WTC11 (cell line): ENCODE data around the gene UBALD1. TPM values are rescaled to one million over a fixed set of nuclear protein-coding genes. Genes with fewer than 3 reads are reported as not detected.

ENCODE experiments used
- ATAC-seq: fragments of 200-7000 bp; cut with Tn5 transposase; 2 replicates; pipeline ENCODE4 v1.10.0; 2021; ENCODE audit warnings: mild to moderate bottlenecking, moderate library complexity
- CTCF ChIA-PET: fragments of 300-600 bp; sonication (Branson Sonifier 250); formaldehyde crosslinking; loops from one replicate; lab custom pipeline; 2021; ENCODE audit warnings: antibody characterized with exemption; lab: Charles Lee
- POLR2A ChIA-PET: fragments of 350-600 bp; sonication (Branson Sonifier 250); formaldehyde crosslinking; loops from one replicate; lab custom pipeline; 2021; ENCODE audit warnings: antibody characterized with exemption; lab: Charles Lee
- DNase-seq: peaks from one replicate; pipeline ENCODE4 v3.0.0; 2021; ENCODE audit warnings: low spot score
- H3K27ac Mint-ChIP-seq: 2 replicates; pipeline ENCODE4 v1.8.0; 2021; ENCODE audit warnings: mixed read lengths
- H3K27me3 Mint-ChIP-seq: 2 replicates; pipeline ENCODE4 v1.8.0; 2021; ENCODE audit warnings: low read depth, mild to moderate bottlenecking, moderate library complexity, mixed read lengths
- H3K36me3 Mint-ChIP-seq: 2 replicates; pipeline ENCODE4 v1.8.0; 2021; ENCODE audit warnings: mixed read lengths
- H3K4me1 Mint-ChIP-seq: 2 replicates; pipeline ENCODE4 v1.8.0; 2022; ENCODE audit warnings: mixed read lengths
- H3K4me3 Mint-ChIP-seq: 2 replicates; pipeline ENCODE4 v1.8.0; 2021; ENCODE audit warnings: mild to moderate bottlenecking, moderate library complexity, mixed read lengths
- H3K9me3 Mint-ChIP-seq: 2 replicates; pipeline ENCODE4 v1.8.0; 2021; ENCODE audit warnings: mixed read lengths
- CDX4 ChIP-seq: fragments of 250-450 bp; sonication (Bioruptor Pico); IDR thresholded peaks from 2 replicates; pipeline ENCODE4 v1.9.0; 2021; ENCODE audit warnings: moderate library complexity, mild to moderate bottlenecking, inconsistent platforms, borderline replicate concordance
- ERG ChIP-seq: fragments of 250-450 bp; sonication (Bioruptor Pico); IDR thresholded peaks from 2 replicates; pipeline ENCODE4 v1.8.0; 2021; ENCODE audit warnings: mild to moderate bottlenecking
- ETV6 ChIP-seq: sonication (generic); formaldehyde crosslinking; IDR thresholded peaks from 2 replicates; pipeline ENCODE4 v1.8.1; 2022; ENCODE audit warnings: mild to moderate bottlenecking, missing genetic modification reagents
- FOXK1 ChIP-seq: sonication (generic); formaldehyde crosslinking; IDR thresholded peaks from 2 replicates; pipeline ENCODE4 v1.8.0; 2022; ENCODE audit warnings: mild to moderate bottlenecking, moderate library complexity, missing genetic modification reagents
- FOXP1 ChIP-seq: sonication (generic); formaldehyde crosslinking; IDR thresholded peaks from 2 replicates; pipeline ENCODE4 v1.8.0; 2022; ENCODE audit warnings: missing genetic modification reagents, mild to moderate bottlenecking, moderate library complexity, borderline replicate concordance
- GABPB1 ChIP-seq: sonication (generic); formaldehyde crosslinking; IDR thresholded peaks from 2 replicates; pipeline ENCODE4 v1.8.1; 2023; ENCODE audit warnings: mild to moderate bottlenecking, missing genetic modification reagents
- GTF2I ChIP-seq: fragments of 250-450 bp; sonication (Bioruptor Pico); conservative IDR thresholded peaks from 2 replicates; pipeline ENCODE4 v1.4.0; 2021; ENCODE audit warnings: mild to moderate bottlenecking
- HMGA2 ChIP-seq: fragments of 250-450 bp; sonication (Bioruptor Pico); IDR thresholded peaks from 2 replicates; pipeline ENCODE4 v1.4.0; 2021; ENCODE audit warnings: mild to moderate bottlenecking, moderate library complexity
- HMGXB4 ChIP-seq: sonication (generic); formaldehyde crosslinking; IDR thresholded peaks from 2 replicates; pipeline ENCODE4 v1.8.1; 2023; ENCODE audit warnings: mild to moderate bottlenecking, moderate library complexity, missing genetic modification reagents
- IRF1 ChIP-seq: sonication (generic); formaldehyde crosslinking; IDR thresholded peaks from 2 replicates; pipeline ENCODE4 v1.8.0; 2023; ENCODE audit warnings: missing genetic modification reagents
- MAX ChIP-seq: sonication (generic); formaldehyde crosslinking; IDR thresholded peaks from 2 replicates; pipeline ENCODE4 v1.8.0; 2022; ENCODE audit warnings: mild to moderate bottlenecking, missing genetic modification reagents
- RORB ChIP-seq: fragments of 250-450 bp; sonication (Bioruptor Pico); IDR thresholded peaks from 2 replicates; pipeline ENCODE4 v1.9.0; 2021; ENCODE audit warnings: mild to moderate bottlenecking
- SP1 ChIP-seq: sonication (generic); formaldehyde crosslinking; conservative IDR thresholded peaks from 2 replicates; pipeline ENCODE4 v1.8.1; 2022; ENCODE audit warnings: missing genetic modification reagents
- TEAD1 ChIP-seq: sonication (generic); formaldehyde crosslinking; IDR thresholded peaks from 2 replicates; pipeline ENCODE4 v1.8.0; 2022; ENCODE audit warnings: mild to moderate bottlenecking, missing genetic modification reagents
- USF2 ChIP-seq: sonication (generic); formaldehyde crosslinking; IDR thresholded peaks from 2 replicates; pipeline ENCODE4 v1.8.1; 2023; ENCODE audit warnings: mild to moderate bottlenecking, missing genetic modification reagents, moderate library complexity
- ZMAT4 ChIP-seq: fragments of 250-450 bp; sonication (Bioruptor Pico); IDR thresholded peaks from 2 replicates; pipeline ENCODE4 v1.9.0; 2021; ENCODE audit warnings: mild to moderate bottlenecking
- ZNF219 ChIP-seq: sonication (generic); formaldehyde crosslinking; IDR thresholded peaks from 2 replicates; pipeline ENCODE4 v1.8.0; 2023; ENCODE audit warnings: missing genetic modification reagents, mild to moderate bottlenecking, borderline replicate concordance
- ZNF232 ChIP-seq: sonication (generic); formaldehyde crosslinking; IDR thresholded peaks from 2 replicates; pipeline ENCODE4 v1.8.0; 2022; ENCODE audit warnings: mild to moderate bottlenecking, missing genetic modification reagents
- ZNF317 ChIP-seq: sonication (generic); formaldehyde crosslinking; IDR thresholded peaks from 2 replicates; pipeline ENCODE4 v1.8.1; 2023; ENCODE audit warnings: low read depth, mild to moderate bottlenecking, moderate library complexity, missing genetic modification reagents, borderline replicate concordance
- ZNF423 ChIP-seq: fragments of 250-450 bp; sonication (Bioruptor Pico); IDR thresholded peaks from 2 replicates; pipeline ENCODE4 v2.1.2; 2022; ENCODE audit warnings: mild to moderate bottlenecking, moderate library complexity
- ZNF532 ChIP-seq: fragments of 250-450 bp; sonication (Bioruptor Pico); IDR thresholded peaks from 2 replicates; pipeline ENCODE4 v1.9.0; 2021; ENCODE audit warnings: mild to moderate bottlenecking, borderline replicate concordance
- total RNA-seq: library from RNA; stranded (reverse); gene quantifications from 3 replicates; pipeline ENCODE4 v1.2.3, GENCODE V29; 2021

UBALD1 gene
- total RNA-seq, 1 experiment from 2014 or later = 56.8 TPM

GRCh38 chr16:4593086-4593485 is 21.6 kb downstream of the UBALD1 start:
- Mint-ChIP-seq H3K9me3 (peaks cover 10% of the 10 kb centered on the region), H3K4me3 (no peak overlapping the region), H3K27me3 (peaks cover 1% of the 10 kb centered on the region; the same call in 1 of the 2 replicates), H3K27ac (peak overlapping the region; percentile 68; the same call in 1 of the 2 replicates), H3K36me3 (peaks cover 2% of the 10 kb centered on the region), H3K4me1 (peaks cover 19% of the 10 kb centered on the region)
- peak; percentile 58 for DNase-seq
- POLR2A ChIA-PET = no interaction called here
- TF ChIP-seq ETV6 (0 out of 2 replicates have a peak, but pooled peaks have one; percentile 56), ZMAT4 (no peak), TEAD1 (peak; percentile 58; the same call in 1 of the 2 replicates), FOXK1 (CRISPR knock-in tag) (peak; percentile 39; the same call in 1 of the 2 replicates), ZNF423 (CRISPR knock-in tag) (peak; percentile 99), USF2 (CRISPR knock-in tag) (0 out of 2 replicates have a peak, but pooled peaks have one; percentile 40), ZNF317 (CRISPR knock-in tag) (0 out of 2 replicates have a peak, but pooled peaks have one; percentile 15), ZNF219 (CRISPR knock-in tag) (0 out of 2 replicates have a peak, but pooled peaks have one; percentile 21), GTF2I (CRISPR knock-in tag) (no peak)
- ATAC-seq = peak; percentile 64
- CTCF ChIA-PET = interaction anchor here (1.0 to 3.6 kb wide), 7 partner anchors 20 to 90 kb away, joined by 3 to 14 read pairs (median 4); no protein-coding TSS in a partner anchor

GRCh38 chr16:4591706-4592470 is 22.8 kb downstream of the UBALD1 start:
- Mint-ChIP-seq H3K9me3 (peaks cover 14% of the 10 kb centered on the region), H3K4me3 (no peak overlapping the region), H3K27ac (peak overlapping the region; percentile 34; the same call in 1 of the 2 replicates), H3K4me1 (peaks cover 19% of the 10 kb centered on the region), H3K27me3 (peaks cover 2% of the 10 kb centered on the region; the same call in 1 of the 2 replicates), H3K36me3 (peaks cover 5% of the 10 kb centered on the region)
- ATAC-seq = 0 out of 2 replicates have a peak, but pooled peaks have one; percentile 21
- DNase-seq = no peak
- ChIA-PET CTCF (interaction anchor here (0.6 to 3.6 kb wide), 10 partner anchors 17 to 91 kb away, joined by 3 to 14 read pairs (median 4); partner anchors contain the start of gene MGRN1), POLR2A (interaction anchor here (1.1 kb wide), 1 partner anchor 53 kb away, joined by 4 read pairs; the partner anchor contains the start of gene CDIP1)
- TF ChIP-seq SP1 (CRISPR knock-in tag) (no peak), IRF1 (CRISPR knock-in tag) (no peak), CDX4 (CRISPR knock-in tag) (no peak), ZNF232 (no peak), ZNF532 (CRISPR knock-in tag) (no peak), HMGXB4 (CRISPR knock-in tag) (no peak), HMGA2 (CRISPR knock-in tag) (no peak), MAX (CRISPR knock-in tag) (no peak), GABPB1 (CRISPR knock-in tag) (no peak), RORB (no peak), ERG (CRISPR knock-in tag) (no peak), FOXP1 (CRISPR knock-in tag) (no peak)
